K562 (cell line): ENCODE results near the gene LMO2. TPM values are rescaled to one million over a fixed set of nuclear protein-coding genes. Genes with fewer than 3 reads are reported as not detected.

Experiments used
- BMI1 ChIP-seq: fragments of 150-350 bp; IDR thresholded peaks from 2 replicates; pipeline ENCODE4 v1.6.1; 2014; ENCODE audit warnings: low read length
- GATAD2A ChIP-seq: fragments of 450-650 bp; IDR thresholded peaks from 2 replicates; pipeline ENCODE4 v1.6.1; 2017
- LEF1 ChIP-seq: fragments of 450-650 bp; IDR thresholded peaks from 2 replicates; pipeline ENCODE4 v1.6.1; 2016; ENCODE audit warnings: mild to moderate bottlenecking
- MCM5 ChIP-seq: fragments of 450-650 bp; IDR thresholded peaks from 2 replicates; pipeline ENCODE4 v1.6.1; 2016; ENCODE audit warnings: low read depth
- MLLT1 ChIP-seq, 2 experiments: fragments of 450-650 bp; IDR thresholded peaks; 2 replicates each; pipeline ENCODE4 v1.6.1; 2016
- NFE2L1 ChIP-seq: fragments of 450-650 bp; IDR thresholded peaks from 2 replicates; pipeline ENCODE4 v1.6.1; 2016; ENCODE audit warnings: missing genetic modification characterization, low read depth, mild to moderate bottlenecking, missing compliant biosample characterization, moderate library complexity, borderline replicate concordance
- REST ChIP-seq, 2 experiments: fragments of 450-650 bp; formaldehyde crosslinking in 1 of 2; IDR thresholded peaks; 2 replicates each; pipeline versions ENCODE4 v1.4.0 to v1.6.1; 2014 to 2020; ENCODE audit warnings: mild to moderate bottlenecking in 2 of 2, borderline replicate concordance in 1 of 2, low read depth in 1 of 2
- RFX7 ChIP-seq: fragments of 250-450 bp; sonication (Bioruptor Pico); IDR thresholded peaks from 2 replicates; pipeline ENCODE4 v1.5.1; 2021; ENCODE audit warnings: mild to moderate bottlenecking
- THAP7 ChIP-seq: fragments of 250-450 bp; sonication (Bioruptor Pico); IDR thresholded peaks from 2 replicates; pipeline ENCODE4 v1.5.0; 2021
- TRIM25 ChIP-seq: fragments of 450-650 bp; IDR thresholded peaks from 2 replicates; pipeline ENCODE4 v1.7.0; 2016; ENCODE audit warnings: borderline replicate concordance
- ZBTB2 ChIP-seq: fragments of 450-650 bp; IDR thresholded peaks from 2 replicates; pipeline ENCODE4 v1.6.1; 2016; ENCODE audit warnings: antibody characterized with exemption
- ZFP1 ChIP-seq: fragments of 450-650 bp; formaldehyde crosslinking; IDR thresholded peaks from 2 replicates; pipeline ENCODE4 v1.4.0; 2020; ENCODE audit warnings: mild to moderate bottlenecking, mixed read lengths
- ZZZ3 ChIP-seq: fragments of 450-650 bp; IDR thresholded peaks from 2 replicates; pipeline ENCODE4 v1.6.1; 2016; ENCODE audit warnings: antibody characterized with exemption, mild to moderate bottlenecking, moderate library complexity
- polyA plus RNA-seq, 8 experiments: library from polyadenylated mRNA; depleted of rRNA in 4 of 8; stranded (reverse) in 5 of 8; unstranded in 3 of 8; fragments of >200 nt; fragmentation: Nextera tagmentation in 2 of 8; fragmentation: Illumina TruSeq in 1 of 8; extraction: Ambion mirVana in 2 of 8; extraction: Trizol in 1 of 8; gene quantifications; 2 replicates each; pipeline versions ENCODE4 v1.2.1 to v1.2.3, GENCODE V29; 2011 to 2014; ENCODE audit warnings: inconsistent platforms in 1 of 8, missing spikeins in 1 of 8
- total RNA-seq, 7 experiments: library from RNA; depleted of rRNA in 6 of 7; stranded (reverse); fragments of >200 nt in 6 of 7; fragmentation: Illumina TruSeq in 2 of 7; extraction: Trizol in 2 of 7; gene quantifications; 2 replicates each; pipeline versions ENCODE4 v1.2.1 to v1.2.3, GENCODE V29; 2011 to 2021; ENCODE audit warnings: low replicate concordance in 1 of 7

LMO2 gene
- total and polyA plus RNA-seq, 9 of the 15 experiments (the other 6 are each of a cell fraction or from before 2014, with no cell fraction given), result 6.9 to 126 (median 91.5) TPM

GRCh38 chr11:33835143-33835878 is 56.6 kb downstream of the LMO2 start (continued):
- TF ChIP-seq ZFP1 (CRISPR knock-in tag), result no peak
- TF ChIP-seq NFE2L1 (tag), result no peak
- no peak for TF ChIP-seq LEF1
- no peak for TF ChIP-seq MCM5
- TF ChIP-seq RFX7, result no peak
- no peak for TF ChIP-seq BMI1
- TF ChIP-seq ZZZ3, result no peak
- no peak for TF ChIP-seq ZBTB2
- TF ChIP-seq TRIM25, result no peak
- TF ChIP-seq GATAD2A, result no peak
- TF ChIP-seq THAP7 (CRISPR knock-in tag), result no peak
- TF ChIP-seq MLLT1 (IDR thresholded peaks at IDR 0.05), result no peak
- TF ChIP-seq REST (IDR thresholded peaks at IDR 0.05; ENCODE audit: borderline replicate concordance), result peak; percentile 71
- TF ChIP-seq REST (CRISPR knock-in tag; IDR thresholded peaks at IDR 0.05; ENCODE audit: low read depth), result no peak
